H9 (cell line): Measurements from ENCODE around the gene DZANK1. TPM values are rescaled to one million over a fixed set of nuclear protein-coding genes. Genes with fewer than 3 reads are reported as not detected.

Experiments used
- DNase-seq: peaks from one replicate; pipeline ENCODE4 v3.0.0-alpha.2; 2017
- H2AFZ ChIP-seq: one replicate; pipeline ENCODE4 v1.6.1; 2013; ENCODE audit warnings: mild to moderate bottlenecking, low read length, control low read depth, moderate library complexity
- H2AK5ac ChIP-seq: 2 replicates; pipeline ENCODE4 v1.6.1; 2013; ENCODE audit warnings: low read length, control low read depth, mixed read lengths; ENCODE audit not compliant: insufficient read length
- H2BK120ac ChIP-seq: one replicate; pipeline ENCODE4 v1.6.1; 2013; ENCODE audit warnings: low read depth, mild to moderate bottlenecking, low read length, control low read depth, inconsistent platforms; ENCODE audit not compliant: poor library complexity, severe bottlenecking
- H2BK12ac ChIP-seq: 2 replicates; pipeline ENCODE4 v1.6.1; 2013; ENCODE audit warnings: low read length, control low read depth, mixed read lengths, low read depth; ENCODE audit not compliant: insufficient read length
- H2BK15ac ChIP-seq: 2 replicates; pipeline ENCODE4 v1.6.1; 2013; ENCODE audit warnings: low read depth, low read length, control low read depth
- H2BK20ac ChIP-seq: one replicate; pipeline ENCODE4 v1.6.1; 2013; ENCODE audit warnings: low read depth, mild to moderate bottlenecking, low read length, control low read depth, inconsistent platforms; ENCODE audit not compliant: poor library complexity, severe bottlenecking
- H2BK5ac ChIP-seq: 2 replicates; pipeline ENCODE4 v1.6.1; 2013; ENCODE audit warnings: low read length, control low read depth, mixed read lengths; ENCODE audit not compliant: insufficient read length
- H3K14ac ChIP-seq: 2 replicates; pipeline ENCODE4 v1.6.1; 2013; ENCODE audit warnings: low read length, control low read depth; ENCODE audit not compliant: insufficient read depth
- H3K18ac ChIP-seq: 2 replicates; pipeline ENCODE4 v1.6.1; 2013; ENCODE audit warnings: low read depth, mild to moderate bottlenecking, mixed read lengths, low read length, control low read depth; ENCODE audit not compliant: insufficient read length
- H3K23ac ChIP-seq: 2 replicates; pipeline ENCODE4 v1.6.1; 2013; ENCODE audit warnings: low read length, control low read depth, mixed read lengths, low read depth; ENCODE audit not compliant: insufficient read length
- H3K23me2 ChIP-seq: 2 replicates; pipeline ENCODE4 v1.6.1; 2013; ENCODE audit warnings: low read depth, mild to moderate bottlenecking, mixed read lengths, low read length, control low read depth; ENCODE audit not compliant: insufficient read length, poor library complexity, severe bottlenecking
- H3K27ac ChIP-seq: 2 replicates; pipeline ENCODE4 v1.5.1; 2013; ENCODE audit warnings: low read length, control low read depth, mixed read lengths, low read depth; ENCODE audit not compliant: insufficient read length
- H3K27me3 ChIP-seq: 2 replicates; pipeline ENCODE4 v1.6.1; 2013; ENCODE audit warnings: low read length, control low read depth, inconsistent platforms; ENCODE audit not compliant: insufficient read depth
- H3K4ac ChIP-seq: 2 replicates; pipeline ENCODE4 v1.6.1; 2013; ENCODE audit warnings: low read depth, mild to moderate bottlenecking, control low read depth, inconsistent platforms, low read length, moderate library complexity
- H3K4me1 ChIP-seq: 2 replicates; pipeline ENCODE4 v1.6.1; 2013; ENCODE audit warnings: low read length, control low read depth, inconsistent platforms; ENCODE audit not compliant: insufficient read depth
- H3K4me2 ChIP-seq: 2 replicates; pipeline ENCODE4 v1.6.1; 2013; ENCODE audit warnings: low read length, control low read depth, mixed read lengths; ENCODE audit not compliant: insufficient read length, insufficient read depth
- H3K56ac ChIP-seq: 2 replicates; pipeline ENCODE4 v1.6.1; 2013; ENCODE audit warnings: low read depth, mild to moderate bottlenecking, mixed read lengths, low read length, control low read depth; ENCODE audit not compliant: insufficient read length
- H3K79me1 ChIP-seq: 2 replicates; pipeline ENCODE4 v1.6.1; 2013; ENCODE audit warnings: low read depth, mild to moderate bottlenecking, moderate library complexity, low read length, control low read depth, inconsistent platforms; ENCODE audit not compliant: insufficient read depth, poor library complexity, severe bottlenecking
- H3K79me2 ChIP-seq: 2 replicates; pipeline ENCODE4 v1.6.1; 2013; ENCODE audit warnings: low read length, control low read depth, inconsistent platforms; ENCODE audit not compliant: insufficient read depth
- H3K9ac ChIP-seq: 2 replicates; pipeline ENCODE4 v1.6.1; 2013; ENCODE audit warnings: low read length, control low read depth, mixed read lengths; ENCODE audit not compliant: insufficient read length; ENCODE audit errors: extremely low read depth
- H3K9me3 ChIP-seq: one replicate; pipeline ENCODE4 v1.6.1; 2013; ENCODE audit warnings: low read depth, low read length, inconsistent platforms; ENCODE audit not compliant: control insufficient read depth
- H3T11ph ChIP-seq: one replicate; pipeline ENCODE4 v1.6.1; 2013; ENCODE audit warnings: mild to moderate bottlenecking, low read length, control low read depth, inconsistent platforms
- H4K20me1 ChIP-seq: one replicate; pipeline ENCODE4 v1.6.1; 2013; ENCODE audit not compliant: control insufficient read depth, insufficient read length, insufficient read depth
- H4K5ac ChIP-seq: 2 replicates; pipeline ENCODE4 v1.6.1; 2013; ENCODE audit warnings: low read depth, mild to moderate bottlenecking, mixed read lengths, low read length, control low read depth; ENCODE audit not compliant: insufficient read length
- H4K8ac ChIP-seq: replicated peaks from 2 replicates; pipeline ENCODE4 v1.6.1; 2013; ENCODE audit warnings: low read length, control low read depth, mixed read lengths, low read depth; ENCODE audit not compliant: insufficient read length
- H4K91ac ChIP-seq: 2 replicates; pipeline ENCODE4 v1.6.1; 2013; ENCODE audit warnings: low read depth, mild to moderate bottlenecking, moderate library complexity, mixed read lengths, low read length, control low read depth; ENCODE audit not compliant: insufficient read length
- H3K27ac Mint-ChIP-seq, 3 experiments: 2 replicates in 2 of 3; 3 replicates in 1 of 3; pipeline ENCODE4 v1.8.0; 2020 to 2021; ENCODE audit warnings: mixed read lengths in 3 of 3, mild to moderate bottlenecking in 1 of 3, moderate library complexity in 1 of 3
- H3K27me3 Mint-ChIP-seq: 2 replicates; pipeline ENCODE4 v1.8.0; 2021; ENCODE audit warnings: low read depth, mild to moderate bottlenecking, moderate library complexity, mixed read lengths
- H3K36me3 Mint-ChIP-seq, 3 experiments: 2 replicates in 2 of 3; 3 replicates in 1 of 3; pipeline ENCODE4 v1.8.0; 2020 to 2021; ENCODE audit warnings: low read depth in 3 of 3, mixed read lengths in 3 of 3; ENCODE audit not compliant: insufficient read depth in 1 of 3
- H3K4me1 Mint-ChIP-seq, 2 experiments: 2 replicates each; pipeline ENCODE4 v1.8.0; 2020; ENCODE audit warnings: mixed read lengths in 2 of 2
- H3K4me3 Mint-ChIP-seq, 2 experiments: 2 replicates in 1 of 2; 3 replicates in 1 of 2; pipeline ENCODE4 v1.8.0; 2020 to 2021; ENCODE audit warnings: mild to moderate bottlenecking in 2 of 2, mixed read lengths in 2 of 2, moderate library complexity in 1 of 2
- H3K9me3 Mint-ChIP-seq, 2 experiments: 2 replicates in 1 of 2; 3 replicates in 1 of 2; pipeline ENCODE4 v1.8.0; 2020; ENCODE audit warnings: mild to moderate bottlenecking in 2 of 2, mixed read lengths in 2 of 2, moderate library complexity in 1 of 2
- CTCF ChIP-seq: fragments of 200-600 bp; sonication (generic); conservative IDR thresholded peaks from 3 replicates; pipeline ENCODE4 v1.8.0; 2021; ENCODE audit warnings: antibody characterized with exemption, mild to moderate bottlenecking
- WGBS: extraction: QIAGEN DNeasy Blood & Tissue Kit; methylation state at CpG from one replicate; pipeline ENCODE4 v1.1.7; 2013; ENCODE audit warnings: missing lambda C conversion rate, low lambda C conversion rate, mixed read lengths; ENCODE audit not compliant: insufficient read length; ENCODE audit errors: extremely low coverage; 5-methylcytosine and 5-hydroxymethylcytosine counted together
- total RNA-seq: library from RNA; stranded (reverse); gene quantifications from 2 replicates; pipeline ENCODE4 v1.2.1, GENCODE V29; 2021

Gene DZANK1
- total RNA-seq, 1 experiment from 2014 or later, result 10.5 TPM

DNA sequence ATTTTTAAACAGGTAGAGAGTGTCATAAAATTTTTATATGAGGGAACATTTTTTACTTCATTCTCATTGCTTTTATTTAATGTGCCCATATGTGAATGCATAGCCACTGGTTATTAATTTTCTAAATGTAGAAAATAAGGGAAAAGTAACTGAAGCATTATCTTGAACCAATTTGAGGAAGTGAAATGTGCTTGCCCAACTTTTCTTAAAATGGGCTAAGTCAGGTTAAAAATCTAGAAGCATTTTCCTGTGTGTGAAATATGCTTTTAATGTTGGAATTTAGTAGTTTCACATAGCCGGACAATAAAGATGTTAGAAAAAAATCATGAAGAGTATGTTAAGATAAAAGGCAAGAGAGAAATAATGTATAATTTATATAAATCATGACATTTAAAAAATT lies 44.7 kb upstream of the DZANK1 start:
- no CpG with 5 or more reads among the region's 1 CpG for WGBS
- Histone ChIP-seq H3K4ac (no peak overlapping the region), H3K27me3 (no peaks in the 10 kb centered on the region)

More for the DNA sequence above, 44.7 kb upstream of the DZANK1 start:
- H4K20me1 ChIP-seq, result no peaks in the 10 kb centered on the region
- no peak overlapping the region for H4K8ac ChIP-seq
- peaks cover 12 to 14% of the 10 kb centered on the region in 2 experiments for H3K4me1 Mint-ChIP-seq
- H3K9me3 Mint-ChIP-seq, result no peaks in the 10 kb centered on the region
- no peaks in the 10 kb centered on the region for H3K79me1 ChIP-seq
- no peak overlapping the region for H3K4me2 ChIP-seq
- peaks cover 18 to 50% (median 48%) of the 10 kb centered on the region in 3 experiments; a peak in 5 of 7 replicates for H3K36me3 Mint-ChIP-seq
- H3K14ac ChIP-seq, result no peak overlapping the region
- H3K18ac ChIP-seq, result no peak overlapping the region
- peaks cover 9% of the 10 kb centered on the region for H3K23me2 ChIP-seq
- H3K27ac Mint-ChIP-seq, result no peak overlapping the region
- H3K79me2 ChIP-seq, result peaks cover 5% of the 10 kb centered on the region; the same call in 1 of the 2 replicates
- no peak overlapping the region for H4K5ac ChIP-seq
- H2BK5ac ChIP-seq, result no peak overlapping the region
- no peak for TF ChIP-seq CTCF
- H2AFZ ChIP-seq, result no peak overlapping the region
- no peak overlapping the region for H4K91ac ChIP-seq
- no peaks in the 10 kb centered on the region for H3K9me3 ChIP-seq
- H2BK15ac ChIP-seq, result no peak overlapping the region
- H3K27me3 Mint-ChIP-seq, result no peaks in the 10 kb centered on the region; the same call in 1 of the 2 replicates
- no peaks in the 10 kb centered on the region for H3K4me1 ChIP-seq
- no peak overlapping the region for H2BK120ac ChIP-seq
- no peak overlapping the region for H3K9ac ChIP-seq
- H2BK20ac ChIP-seq, result no peak overlapping the region
- DNase-seq, result no peak
- no peak overlapping the region for H3K4me3 Mint-ChIP-seq
- no peak overlapping the region for H3K56ac ChIP-seq
- H2AK5ac ChIP-seq, result no peak overlapping the region
- no peak overlapping the region for H3K23ac ChIP-seq
- H2BK12ac ChIP-seq, result no peak overlapping the region
- no peak overlapping the region for H3T11ph ChIP-seq
- no peak overlapping the region for H3K27ac ChIP-seq
